GM19193 (cell line): ENCODE measurements around the gene ERC2.

ENCODE experiments used
- POLR2A ChIP-seq: IDR thresholded peaks from 4 replicates; pipeline ENCODE4 v1.6.1; 2011; ENCODE audit not compliant: insufficient read depth, insufficient read length; ENCODE audit errors: extremely low read depth

ERC2 gene

DNA sequence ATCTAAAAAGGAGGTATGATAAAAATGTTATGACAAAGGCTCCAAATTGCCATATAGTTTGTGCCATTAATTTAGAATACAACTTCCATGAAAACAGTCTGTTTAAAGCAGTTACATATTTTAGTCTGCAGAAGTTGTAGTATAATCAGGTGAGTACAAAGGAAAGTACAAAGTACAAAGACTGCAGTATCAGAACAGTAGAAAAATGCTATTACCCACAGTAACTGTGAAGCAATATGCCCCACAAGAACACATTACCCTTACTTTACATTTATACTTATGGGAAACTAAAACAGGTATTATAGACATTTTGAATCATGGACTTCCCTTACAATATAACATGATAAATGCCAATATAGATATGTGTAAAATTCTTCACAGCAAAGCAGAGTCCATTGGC lies 398.5 kb downstream of the ERC2 start:
- TF ChIP-seq POLR2A, result no peak

DNA sequence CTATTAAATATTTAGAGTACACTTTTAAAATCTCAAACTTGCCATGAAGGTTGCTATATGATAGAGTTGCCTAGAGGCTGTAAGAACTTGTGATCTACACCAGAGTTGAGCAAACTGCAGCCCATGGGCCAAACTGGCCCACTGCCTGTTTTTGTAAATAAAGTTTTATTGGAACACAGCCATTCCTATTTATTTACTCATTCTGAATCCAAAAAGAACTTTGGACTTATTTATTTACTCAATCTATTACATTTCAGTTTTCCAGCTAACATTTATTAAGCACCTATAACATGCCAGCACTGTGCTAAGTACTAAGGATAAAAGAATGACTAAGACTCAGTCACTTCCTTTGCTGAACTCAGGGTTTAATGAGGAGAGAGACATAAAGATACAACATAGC lies 403.6 kb downstream of the ERC2 start:
- no peak for TF ChIP-seq POLR2A

GRCh38 chr3:56061279-56061626 lies 407.0 kb downstream of the ERC2 start:
- no peak for TF ChIP-seq POLR2A

- TF ChIP-seq POLR2A, result no peak
Observed at GRCh38 chr3:56060521-56061278, 407.6 kb downstream of the ERC2 start.

- no peak for TF ChIP-seq POLR2A
Observed at GRCh38 chr3:56059731-56060130, 408.5 kb downstream of the ERC2 start.

DNA sequence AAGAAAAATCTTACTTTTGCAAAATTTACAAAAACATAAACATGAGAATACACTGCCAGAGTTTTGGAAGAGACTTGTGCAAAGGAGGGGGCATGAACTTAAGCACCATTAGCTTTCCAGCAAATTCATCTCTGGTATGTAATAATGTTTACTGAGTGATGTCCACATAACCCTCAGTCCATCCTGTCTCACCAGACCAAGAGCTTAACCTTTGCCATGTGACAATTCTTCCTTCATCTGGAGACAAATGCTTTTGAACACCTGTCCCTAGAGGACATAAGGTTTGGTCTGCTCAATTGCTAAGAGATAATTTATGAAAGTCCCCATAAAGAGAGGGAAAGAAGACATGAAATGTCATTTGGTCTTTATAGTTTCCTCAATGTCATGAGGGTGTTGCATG lies 412.3 kb downstream of the ERC2 start:
- TF ChIP-seq POLR2A, result no peak

GRCh38 chr3:56055546-56055945 lies 412.7 kb downstream of the ERC2 start:
- TF ChIP-seq POLR2A, result no peak

DNA sequence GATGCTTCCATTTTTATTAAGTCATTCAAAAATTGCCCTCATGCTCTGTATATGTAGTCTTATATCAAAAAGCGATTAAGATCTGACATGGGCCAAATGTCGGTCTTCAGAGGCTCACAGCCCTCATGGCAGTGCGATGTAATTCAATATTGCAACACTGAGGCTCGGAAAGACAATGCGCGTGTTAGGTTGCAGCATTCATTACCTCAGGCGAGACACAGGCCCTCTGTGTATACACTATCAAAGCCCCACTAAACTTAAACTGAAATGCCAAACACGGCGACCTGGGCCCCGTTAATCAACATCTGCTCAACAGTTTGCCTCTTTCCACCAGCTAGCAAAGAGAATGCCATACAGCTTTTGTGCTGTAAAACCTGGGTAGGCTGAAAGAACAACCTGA lies 413.4 kb downstream of the ERC2 start:
- no peak for TF ChIP-seq POLR2A

- no peak for TF ChIP-seq POLR2A
Observed at GRCh38 chr3:56053727-56054126, 414.5 kb downstream of the ERC2 start.

DNA sequence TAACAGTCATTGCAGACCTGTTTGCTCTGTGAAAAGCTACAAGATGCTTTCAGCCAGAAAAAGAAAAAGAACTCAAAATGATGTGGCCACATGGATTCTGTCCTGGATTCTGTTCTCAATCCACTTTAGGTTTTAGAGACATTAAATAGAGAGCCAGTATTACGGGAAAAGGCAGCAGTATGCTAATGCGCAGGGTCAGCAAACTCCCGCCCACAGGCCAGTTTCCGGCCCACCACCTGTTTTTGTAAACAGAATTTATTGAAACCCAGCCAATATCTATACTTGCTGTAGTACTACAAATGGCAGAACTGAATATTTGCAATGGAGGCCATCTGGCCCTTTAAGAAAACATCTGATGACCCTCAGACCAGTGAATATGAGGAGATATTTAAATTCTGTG lies 416.1 kb downstream of the ERC2 start:
- TF ChIP-seq POLR2A, result no peak

DNA sequence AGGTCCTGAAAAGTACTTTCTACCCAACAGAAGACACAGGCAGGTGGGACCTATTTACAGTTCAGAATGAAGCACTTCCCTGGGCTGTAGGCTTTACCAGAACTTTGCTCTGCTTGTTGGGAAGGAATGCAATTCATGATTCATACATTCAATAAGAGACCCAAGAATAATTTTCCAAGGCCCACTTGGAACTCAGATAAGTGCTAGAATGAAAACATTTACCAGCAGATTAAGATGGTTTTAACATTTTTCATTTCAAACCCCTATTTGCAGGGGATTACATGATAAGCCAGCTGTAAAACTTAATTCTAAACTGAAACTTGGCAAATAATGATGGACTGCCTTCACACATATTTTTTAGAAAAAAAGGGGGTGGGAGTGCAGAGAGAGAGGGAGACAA lies 417.2 kb downstream of the ERC2 start:
- TF ChIP-seq POLR2A, result no peak

GRCh38 chr3:56048946-56049345 lies 419.3 kb downstream of the ERC2 start:
- no peak for TF ChIP-seq POLR2A

DNA sequence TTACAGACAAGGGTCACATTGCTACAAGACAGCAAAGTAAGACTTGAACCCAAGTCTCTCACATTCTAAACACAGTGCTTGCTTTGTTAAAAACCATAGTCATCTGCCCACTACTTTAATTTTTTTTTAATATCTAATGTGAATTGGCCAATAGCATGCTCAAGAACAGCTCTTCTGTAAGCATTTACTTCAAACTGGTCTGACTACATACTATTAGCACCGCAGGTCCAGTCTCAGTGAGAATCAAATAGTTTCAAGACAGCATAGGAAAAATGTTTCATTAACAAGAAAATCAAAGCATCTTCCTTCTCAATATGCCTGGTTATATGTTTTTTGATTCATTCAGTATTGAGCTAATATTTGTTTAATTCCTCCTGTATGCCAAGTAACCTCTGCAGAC lies 419.9 kb downstream of the ERC2 start:
- TF ChIP-seq POLR2A, result no peak

DNA sequence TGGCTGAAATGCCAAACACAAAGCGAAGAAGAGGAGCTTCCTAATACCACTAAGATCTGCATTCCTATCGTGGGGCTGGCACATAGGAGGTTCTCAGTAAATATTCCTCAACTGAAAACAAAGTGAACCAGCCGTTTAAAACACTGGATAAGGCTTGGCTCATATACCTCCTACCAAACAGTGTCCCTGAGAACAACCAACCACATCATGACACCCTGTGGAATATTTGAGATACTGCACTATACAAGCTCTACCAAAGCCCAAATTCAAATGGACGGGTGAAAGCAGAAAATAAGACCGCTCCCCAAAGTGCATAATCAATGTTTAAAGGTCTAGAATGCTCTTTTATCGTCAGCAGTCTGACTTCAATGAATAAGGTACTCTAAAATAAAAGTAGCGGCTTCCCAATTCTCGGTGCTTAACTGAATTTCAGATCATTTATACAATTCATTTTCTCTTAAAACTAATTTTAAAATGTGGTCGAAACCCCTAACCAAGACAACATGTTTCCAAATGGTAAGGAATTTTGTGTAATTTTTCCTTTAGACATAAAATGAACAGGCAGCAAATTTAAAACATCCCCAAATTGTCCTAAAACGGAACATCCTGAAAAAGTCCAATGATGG lies 425.8 kb downstream of the ERC2 start:
- TF ChIP-seq POLR2A, result no peak

DNA sequence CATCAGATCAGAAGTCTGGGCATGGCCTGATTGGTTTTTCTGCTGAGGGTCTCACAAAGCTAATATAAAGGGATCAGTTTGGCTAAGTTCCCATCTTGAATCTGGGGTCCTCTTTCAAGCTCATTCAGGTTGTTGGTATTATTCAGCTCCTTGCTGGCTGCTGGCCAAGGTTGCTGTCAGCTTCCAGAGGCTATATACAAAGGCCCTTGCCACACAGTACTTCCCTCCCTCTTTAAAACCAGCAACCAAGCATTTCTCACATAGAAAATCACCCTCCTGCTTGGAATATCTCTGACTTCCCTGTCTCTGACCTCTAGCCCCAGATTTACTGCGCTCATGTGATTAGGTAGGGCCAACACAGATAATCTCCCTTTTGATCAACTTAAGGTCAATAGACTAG lies 442.9 kb downstream of the ERC2 start:
- TF ChIP-seq POLR2A, result no peak

DNA sequence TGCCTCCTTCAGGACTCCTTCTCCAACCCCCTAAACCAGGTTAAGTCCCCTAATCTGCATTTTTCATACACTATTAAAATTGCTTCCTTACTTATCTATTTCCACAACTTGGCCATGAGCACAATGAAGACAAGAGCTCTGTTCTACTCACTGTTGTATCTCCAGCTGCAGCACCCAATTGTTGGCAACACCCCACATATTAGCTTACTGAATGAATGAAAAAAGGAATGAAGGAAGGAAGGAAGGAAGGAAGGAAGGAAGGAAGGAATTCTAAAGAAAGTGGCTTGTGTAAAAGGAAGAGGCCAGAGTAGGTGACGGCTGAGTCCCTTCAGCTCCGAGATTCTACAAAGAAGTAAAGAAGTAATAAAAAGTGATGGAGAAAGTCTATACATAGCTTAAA lies 444.7 kb downstream of the ERC2 start:
- no peak for TF ChIP-seq POLR2A

GRCh38 chr3:56022619-56023018 lies 445.6 kb downstream of the ERC2 start:
- no peak for TF ChIP-seq POLR2A
